ENCODE results near the gene FXYD2. TPM values are rescaled to one million over a fixed set of nuclear protein-coding genes. Genes with fewer than 3 reads are reported as not detected.

The FXYD2 gene
- total and polyA plus RNA-seq, 4 donors: 1.1 to 4.7 (median 1.5) TPM; not detected in 1

DNA sequence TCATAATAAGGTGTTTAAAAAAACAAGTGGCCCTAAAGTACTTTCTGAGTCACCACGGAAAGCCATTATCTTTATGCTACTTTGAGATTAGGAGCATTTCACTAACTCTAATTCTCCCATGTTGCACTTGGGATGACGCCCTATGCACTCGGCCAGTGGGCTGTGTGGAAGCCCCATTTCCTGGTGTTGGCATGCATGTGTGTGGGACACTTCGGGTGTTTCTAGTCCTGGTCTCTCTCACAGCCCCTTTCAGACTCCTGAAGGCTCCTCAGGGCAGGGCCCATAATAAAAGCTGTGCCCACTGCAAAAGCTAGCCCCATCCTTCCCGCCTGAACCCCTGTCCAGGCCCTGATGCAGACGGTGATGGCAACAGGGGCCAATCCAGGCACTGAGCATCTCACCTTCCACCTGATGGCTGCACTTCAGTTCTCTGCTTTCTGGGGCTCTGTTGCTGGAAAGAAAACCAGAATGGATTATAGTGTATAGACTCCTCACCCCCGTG lies 14.9 kb upstream of the FXYD2 start:
- intact Hi-C loops (cut with DNase I): no loop called here
- no peaks in the 10 kb centered on the region for H3K9me3 ChIP-seq (ENCODE audit: control insufficient read depth, low read length)
- H3K27ac ChIP-seq (ENCODE audit: low read depth in 1 of 2, low read length in 2 of 2): no peak overlapping the region
- H3K27me3 ChIP-seq (ENCODE audit: control insufficient read depth in 1 of 2, insufficient read depth in 2 of 2, low read length in 1 of 2): no peaks in the 10 kb centered on the region
- ATAC-seq (ENCODE audit: low FRiP score) (no peak), DNase-seq (peak in 1 of 2 donors; percentile 19)
- H3K4me1 ChIP-seq (ENCODE audit: control insufficient read depth in 1 of 2, insufficient read depth in 2 of 2, low read length in 2 of 2): no peaks in the 10 kb centered on the region
- 72 to 79% methylated on average over 7 of the region's 7 CpGs for WGBS, 2 donors
- no peak overlapping the region for H3K4me3 ChIP-seq (ENCODE audit: low read length in 2 of 2)
- H3K36me3 ChIP-seq (ENCODE audit: control insufficient read depth in 1 of 2, insufficient read depth in 2 of 2, low read length in 1 of 2): no peaks in the 10 kb centered on the region

DNA sequence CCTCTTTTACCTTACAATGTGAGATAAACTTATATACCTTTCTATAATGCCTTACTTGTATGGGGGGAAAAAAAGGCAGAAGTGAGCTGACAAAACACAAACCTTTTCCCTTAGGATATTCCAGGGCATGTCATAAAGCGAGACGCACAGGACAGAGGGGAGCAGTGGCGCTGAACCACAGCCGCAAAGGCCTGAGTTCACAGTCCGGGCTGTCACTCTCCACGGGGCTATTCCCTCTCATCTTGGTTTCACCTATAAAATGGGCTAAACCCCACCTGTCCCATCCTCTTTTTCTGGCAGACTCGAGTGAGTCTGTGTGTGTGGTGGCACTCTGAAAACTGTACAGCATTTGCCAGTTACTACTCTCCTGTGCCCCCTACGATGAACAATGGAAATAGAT lies 14.4 kb upstream of the FXYD2 start:
- peak in 1 of 2 donors; percentile 12 for DNase-seq
- H3K27me3 ChIP-seq (ENCODE audit: control insufficient read depth in 1 of 2, insufficient read depth in 2 of 2, low read length in 1 of 2): no peaks in the 10 kb centered on the region
- no peaks in the 10 kb centered on the region for H3K36me3 ChIP-seq (ENCODE audit: control insufficient read depth in 1 of 2, insufficient read depth in 2 of 2, low read length in 1 of 2)
- WGBS, 2 donors: 73 to 85% methylated on average over 8 of the region's 8 CpGs
- no peak overlapping the region for H3K27ac ChIP-seq (ENCODE audit: low read depth in 1 of 2, low read length in 2 of 2)
- H3K4me1 ChIP-seq (ENCODE audit: control insufficient read depth in 1 of 2, insufficient read depth in 2 of 2, low read length in 2 of 2): no peaks in the 10 kb centered on the region
- intact Hi-C loops (cut with DNase I): no loop called here
- no peaks in the 10 kb centered on the region for H3K9me3 ChIP-seq (ENCODE audit: control insufficient read depth, low read length)
- H3K4me3 ChIP-seq (ENCODE audit: low read length in 2 of 2): no peak overlapping the region
- no peak for ATAC-seq (ENCODE audit: low FRiP score)

DNA sequence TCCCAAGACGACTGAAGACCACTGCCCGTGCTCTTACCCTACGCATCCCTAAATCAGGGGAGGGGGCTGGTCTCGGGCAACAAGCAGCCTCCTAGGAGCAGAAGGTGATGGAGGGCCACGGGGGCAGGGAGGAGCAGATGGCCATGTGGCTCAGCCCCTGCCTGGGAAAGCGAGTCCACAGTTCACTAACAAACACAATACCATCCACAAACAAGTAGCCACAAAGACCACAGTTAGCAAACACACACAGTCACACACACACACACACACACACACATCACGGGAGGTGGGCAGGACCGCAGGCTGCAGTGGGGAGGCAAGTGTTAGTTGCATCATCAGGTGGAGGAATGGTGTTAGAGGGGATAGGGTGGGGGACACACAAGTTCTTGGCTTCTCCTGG lies 13.2 kb upstream of the FXYD2 start:
- intact Hi-C loops (cut with DNase I): no loop called here
- no peaks in the 10 kb centered on the region for H3K4me1 ChIP-seq (ENCODE audit: control insufficient read depth in 1 of 2, insufficient read depth in 2 of 2, low read length in 2 of 2)
- DNase-seq: peak in 1 of 2 donors; percentile 51
- H3K27me3 ChIP-seq (ENCODE audit: control insufficient read depth in 1 of 2, insufficient read depth in 2 of 2, low read length in 1 of 2): no peaks in the 10 kb centered on the region
- H3K36me3 ChIP-seq (ENCODE audit: control insufficient read depth in 1 of 2, insufficient read depth in 2 of 2, low read length in 1 of 2): no peaks in the 10 kb centered on the region
- no peaks in the 10 kb centered on the region for H3K9me3 ChIP-seq (ENCODE audit: control insufficient read depth, low read length)
- no peak for ATAC-seq (ENCODE audit: low FRiP score)
- WGBS, 2 donors: 80 to 88% methylated on average over 8 of the region's 8 CpGs
- H3K4me3 ChIP-seq (ENCODE audit: low read length in 2 of 2): no peak overlapping the region
- H3K27ac ChIP-seq (ENCODE audit: low read depth in 1 of 2, low read length in 2 of 2): no peak overlapping the region

DNA sequence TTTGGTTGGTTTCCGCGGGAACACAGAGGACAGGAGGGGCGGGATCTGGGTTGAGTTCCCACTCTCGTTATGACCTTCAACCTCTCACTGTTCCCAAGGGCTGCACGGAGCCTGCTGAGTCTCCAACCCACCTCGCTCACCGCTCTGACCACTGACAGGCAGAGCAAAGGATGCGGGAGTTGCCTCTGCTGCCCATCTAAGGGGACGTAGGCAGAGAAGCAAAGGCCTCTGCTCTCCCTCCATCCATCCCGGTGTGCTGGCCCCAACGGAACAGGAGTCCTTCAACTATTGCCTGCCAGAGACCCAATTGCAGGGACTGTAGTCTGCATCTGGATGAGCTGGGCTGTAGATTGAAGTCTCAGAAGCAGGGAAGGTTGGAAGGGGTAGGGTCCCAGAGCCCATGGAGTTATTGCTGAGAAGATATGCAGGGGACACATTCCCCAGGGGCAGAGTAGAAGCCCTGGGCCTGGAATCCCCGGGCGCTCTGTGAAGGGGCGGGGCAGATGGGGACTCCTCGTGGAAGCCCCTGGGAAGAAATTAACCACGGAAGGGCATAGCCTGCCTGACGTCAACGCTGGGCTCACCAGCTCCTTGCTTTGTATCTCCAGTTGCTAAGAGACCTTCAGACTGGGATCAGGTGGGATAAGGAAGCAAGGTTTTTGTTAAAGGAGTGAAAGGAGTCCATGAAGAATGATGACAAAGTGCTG lies 12.7 kb upstream of the FXYD2 start:
- ATAC-seq (ENCODE audit: low FRiP score) (no peak), DNase-seq (peak in 1 of 2 donors; percentile 57)
- Histone ChIP-seq H3K36me3 (ENCODE audit: control insufficient read depth in 1 of 2, insufficient read depth in 2 of 2, low read length in 1 of 2) (no peaks in the 10 kb centered on the region), H3K4me3 (ENCODE audit: low read length in 2 of 2) (no peak overlapping the region), H3K27ac (ENCODE audit: low read depth in 1 of 2, low read length in 2 of 2) (no peak overlapping the region), H3K4me1 (ENCODE audit: control insufficient read depth in 1 of 2, insufficient read depth in 2 of 2, low read length in 2 of 2) (no peaks in the 10 kb centered on the region), H3K27me3 (ENCODE audit: control insufficient read depth in 1 of 2, insufficient read depth in 2 of 2, low read length in 1 of 2) (no peaks in the 10 kb centered on the region), H3K9me3 (ENCODE audit: control insufficient read depth, low read length) (no peaks in the 10 kb centered on the region)
- WGBS, 2 donors: 76 to 78% methylated on average over 18 of the region's 18 CpGs
- intact Hi-C loops (cut with DNase I): no loop called here

DNA sequence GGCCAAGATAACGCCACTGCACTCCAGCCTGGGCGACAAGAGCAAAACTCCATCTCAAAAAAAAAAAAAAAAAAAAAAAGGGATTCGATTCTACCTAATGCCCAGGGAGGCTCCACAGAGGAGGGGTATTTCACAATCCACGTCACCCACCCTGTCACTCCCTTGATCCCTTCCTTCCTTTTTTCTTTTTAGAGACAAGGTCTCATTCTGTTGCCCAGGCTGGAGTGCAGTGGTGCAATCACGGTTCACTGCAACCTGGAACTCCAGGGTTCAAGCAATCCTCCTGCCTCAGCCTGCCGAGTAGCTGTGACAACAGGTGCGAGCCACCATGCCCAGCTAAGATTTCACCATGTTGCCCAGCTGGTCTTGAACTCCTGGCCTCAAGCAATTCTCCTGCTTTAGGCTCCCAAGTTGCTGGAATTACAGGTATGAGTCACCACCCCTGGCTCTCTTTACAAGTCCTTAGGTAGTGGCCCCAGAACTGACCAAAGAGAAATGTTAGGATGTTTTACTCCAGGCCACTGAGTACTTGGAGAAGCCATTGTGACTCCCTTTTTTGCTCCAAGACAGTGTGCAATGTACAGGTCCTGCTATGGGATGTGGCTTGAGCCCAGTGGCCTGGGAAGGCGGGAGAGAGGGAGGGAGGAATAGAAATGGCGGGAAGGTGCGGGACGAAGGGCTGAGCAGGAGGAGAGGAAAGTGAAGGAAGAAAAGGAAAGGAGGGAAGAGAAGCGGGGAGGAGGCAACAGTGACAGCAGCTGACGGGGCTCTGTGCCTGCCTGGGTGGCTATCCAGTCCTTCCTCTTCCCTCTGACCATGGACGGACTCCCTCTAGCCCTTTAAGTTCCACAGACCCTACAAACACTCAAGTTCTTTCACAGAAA lies 11.8 kb upstream of the FXYD2 start:
- Histone ChIP-seq H3K27me3 (ENCODE audit: control insufficient read depth in 1 of 2, insufficient read depth in 2 of 2, low read length in 1 of 2) (no peaks in the 10 kb centered on the region), H3K9me3 (ENCODE audit: control insufficient read depth, low read length) (no peaks in the 10 kb centered on the region), H3K4me1 (ENCODE audit: control insufficient read depth in 1 of 2, insufficient read depth in 2 of 2, low read length in 2 of 2) (no peaks in the 10 kb centered on the region), H3K4me3 (ENCODE audit: low read length in 2 of 2) (no peak overlapping the region), H3K36me3 (ENCODE audit: control insufficient read depth in 1 of 2, insufficient read depth in 2 of 2, low read length in 1 of 2) (no peaks in the 10 kb centered on the region), H3K27ac (ENCODE audit: low read depth in 1 of 2, low read length in 2 of 2) (no peak overlapping the region)
- ATAC-seq (ENCODE audit: low FRiP score) (no peak), DNase-seq (peak in 1 of 2 donors; percentile 48)
- intact Hi-C loops (cut with DNase I): no loop called here
- WGBS, 2 donors: 92 to 95% methylated on average over 14 of the region's 14 CpGs

DNA sequence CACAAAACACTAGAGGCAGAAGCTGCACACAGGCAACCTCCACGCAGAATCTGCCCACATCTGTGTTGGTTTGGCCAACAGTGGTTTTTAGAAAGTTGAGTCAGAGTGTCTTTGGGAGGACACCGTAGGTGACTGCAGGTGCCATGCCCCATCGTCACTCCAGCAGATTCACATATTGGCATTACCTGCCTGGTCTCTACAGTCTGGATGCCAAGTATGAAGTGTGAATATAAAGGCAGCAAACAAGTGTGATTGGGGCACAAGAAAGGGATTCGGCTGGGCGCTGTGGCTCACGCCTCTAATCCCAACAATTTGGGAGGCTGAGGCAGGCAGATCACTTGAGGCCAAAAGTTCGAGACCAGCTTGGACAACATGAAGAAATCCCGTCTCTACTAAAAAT lies 11.0 kb upstream of the FXYD2 start:
- H3K27me3 ChIP-seq (ENCODE audit: control insufficient read depth in 1 of 2, insufficient read depth in 2 of 2, low read length in 1 of 2): no peaks in the 10 kb centered on the region

DNA sequence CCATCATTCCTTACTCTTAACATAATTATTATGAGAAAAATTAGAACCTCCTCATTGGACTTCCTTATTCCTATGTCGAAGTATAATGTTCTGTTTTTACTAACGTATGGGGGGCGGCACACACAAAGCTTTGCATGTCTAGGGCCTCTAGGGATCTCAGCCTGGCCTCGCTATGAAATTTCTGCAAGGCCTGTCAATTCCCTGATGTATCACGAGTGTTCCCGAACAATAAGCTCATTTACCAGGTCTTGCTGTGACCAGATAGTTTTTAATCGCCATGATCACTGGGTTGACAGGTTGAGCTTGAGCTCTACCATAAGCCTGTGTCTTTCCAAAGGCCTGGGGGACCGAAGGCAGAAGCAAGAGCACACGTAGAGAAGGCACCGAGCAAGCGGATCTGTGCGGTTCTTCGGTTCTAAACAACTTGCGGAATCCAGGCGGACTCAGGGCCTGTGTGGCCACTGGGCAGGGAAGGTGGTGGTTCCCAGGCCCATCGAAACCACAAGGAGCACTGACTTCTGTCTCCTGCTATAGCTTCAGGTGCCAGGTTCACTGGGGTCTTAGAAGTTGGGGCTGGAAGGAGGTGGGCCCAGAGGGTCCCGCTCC lies 10.4 kb upstream of the FXYD2 start:
- no peak overlapping the region for H3K4me3 ChIP-seq (ENCODE audit: low read length in 2 of 2)
- H3K4me1 ChIP-seq (ENCODE audit: control insufficient read depth in 1 of 2, insufficient read depth in 2 of 2, low read length in 2 of 2): no peaks in the 10 kb centered on the region
- H3K27me3 ChIP-seq (ENCODE audit: control insufficient read depth in 1 of 2, insufficient read depth in 2 of 2, low read length in 1 of 2): no peaks in the 10 kb centered on the region
- 93 to 94% methylated on average over 17 of the region's 17 CpGs for WGBS, 2 donors
- H3K27ac ChIP-seq (ENCODE audit: low read depth in 1 of 2, low read length in 2 of 2): no peak overlapping the region
- no peaks in the 10 kb centered on the region for H3K9me3 ChIP-seq (ENCODE audit: control insufficient read depth, low read length)
- no peak for ATAC-seq (ENCODE audit: low FRiP score)
- peak in 1 of 2 donors; percentile 41 for DNase-seq
- no peaks in the 10 kb centered on the region for H3K36me3 ChIP-seq (ENCODE audit: control insufficient read depth in 1 of 2, insufficient read depth in 2 of 2, low read length in 1 of 2)
- intact Hi-C loops (cut with DNase I): no loop called here

More for the DNA sequence above, 11.0 kb upstream of the FXYD2 start:
- ATAC-seq (ENCODE audit: low FRiP score): no peak
- Histone ChIP-seq H3K27ac (ENCODE audit: low read depth in 1 of 2, low read length in 2 of 2) (no peak overlapping the region), H3K4me1 (ENCODE audit: control insufficient read depth in 1 of 2, insufficient read depth in 2 of 2, low read length in 2 of 2) (no peaks in the 10 kb centered on the region), H3K4me3 (ENCODE audit: low read length in 2 of 2) (no peak overlapping the region), H3K36me3 (ENCODE audit: control insufficient read depth in 1 of 2, insufficient read depth in 2 of 2, low read length in 1 of 2) (no peaks in the 10 kb centered on the region), H3K9me3 (ENCODE audit: control insufficient read depth, low read length) (no peaks in the 10 kb centered on the region)
- peak in 1 of 2 donors; percentile 13 for DNase-seq
- 94 to 97% methylated on average over 8 of the region's 8 CpGs for WGBS, 2 donors
- intact Hi-C loops (cut with DNase I): no loop called here

DNA sequence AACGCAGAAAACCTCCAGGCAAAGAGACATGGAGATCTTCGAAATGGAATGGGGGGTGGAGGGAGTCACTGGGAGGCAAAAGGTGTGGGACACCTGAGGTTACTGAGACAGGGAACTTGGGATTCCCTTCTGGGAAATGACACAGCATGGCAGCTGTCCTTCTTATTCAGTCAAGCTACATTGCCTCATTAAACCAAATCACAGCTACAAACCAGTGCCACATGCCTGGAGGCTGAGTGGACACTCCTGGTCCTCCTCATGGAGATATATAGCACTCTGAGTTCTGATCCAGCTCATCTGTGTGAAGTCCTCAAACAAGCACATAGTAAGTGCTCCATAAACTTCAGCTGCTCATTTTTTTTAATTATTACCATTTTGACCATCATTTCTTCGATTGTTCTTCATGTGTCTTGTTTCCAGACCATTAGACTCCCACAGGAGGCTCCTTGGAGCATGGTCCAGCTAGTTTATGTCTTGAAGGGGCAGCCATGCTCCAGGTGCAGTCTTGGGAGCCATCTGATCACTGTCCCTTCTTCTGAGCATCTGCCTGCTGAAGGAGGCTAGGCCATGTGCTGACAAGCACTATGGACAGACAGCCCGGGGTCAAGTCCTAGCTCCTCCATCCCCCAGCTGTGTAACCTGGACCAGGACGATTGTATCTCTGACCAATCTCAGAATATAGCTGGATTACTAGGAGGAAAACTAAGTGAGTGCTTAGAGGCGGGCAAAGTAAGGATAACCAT lies 9.7 kb upstream of the FXYD2 start:
- no peaks in the 10 kb centered on the region for H3K36me3 ChIP-seq (ENCODE audit: control insufficient read depth in 1 of 2, insufficient read depth in 2 of 2, low read length in 1 of 2)
- H3K27ac ChIP-seq (ENCODE audit: low read depth in 1 of 2, low read length in 2 of 2): no peak overlapping the region
- intact Hi-C loops (cut with DNase I): no loop called here
- H3K27me3 ChIP-seq (ENCODE audit: control insufficient read depth in 1 of 2, insufficient read depth in 2 of 2, low read length in 1 of 2): no peaks in the 10 kb centered on the region
- 88 to 93% methylated on average over 6 of the region's 6 CpGs for whole genome bisulfite sequencing, 2 donors
- DNase-seq (peak in 1 of 2 donors; percentile 20), ATAC-seq (ENCODE audit: low FRiP score) (no peak)
- H3K4me1 ChIP-seq (ENCODE audit: control insufficient read depth in 1 of 2, insufficient read depth in 2 of 2, low read length in 2 of 2): no peaks in the 10 kb centered on the region
- no peak overlapping the region for H3K4me3 ChIP-seq (ENCODE audit: low read length in 2 of 2)
- no peaks in the 10 kb centered on the region for H3K9me3 ChIP-seq (ENCODE audit: control insufficient read depth, low read length)

All from aorta (tissue), 5 donors.